A673 (cell line): ENCODE data around the gene TTYH1. TPM values are rescaled to one million over a fixed set of nuclear protein-coding genes. Genes with fewer than 3 reads are reported as not detected.

Source experiments
- BruUV-seq: library from RNA; stranded (reverse); fragments of 400-500 nt; replicated peaks from 2 replicates; lab custom pipeline; 2021; lab: Mats Ljungman, UMichigan
- CTCF ChIA-PET: fragments of 300-600 bp; sonication (Branson Sonifier 250); formaldehyde crosslinking; loops from one replicate; lab custom pipeline; 2022; ENCODE audit warnings: antibody characterized with exemption; lab: Charles Lee
- POLR2A ChIA-PET: fragments of 300-600 bp; sonication (Branson Sonifier 250); formaldehyde crosslinking; loops from one replicate; lab custom pipeline; 2022; ENCODE audit warnings: antibody characterized with exemption; ENCODE audit not compliant: low non-redundant PET; lab: Charles Lee
- DNase-seq: peaks from one replicate; pipeline ENCODE4 v3.0.0-alpha.2; 2015; ENCODE audit warnings: low spot score
- H3K27ac ChIP-seq: fragments of 200-600 bp; sonication (generic); 2 replicates; pipeline ENCODE4 v1.5.1; 2016; ENCODE audit warnings: mixed run types, low read depth, mild to moderate bottlenecking, mixed read lengths, antibody characterized with exemption, low read length; ENCODE audit not compliant: poor library complexity, severe bottlenecking
- H3K27me3 ChIP-seq: fragments of 200-600 bp; sonication (generic); replicated peaks from 2 replicates; pipeline ENCODE4 v1.6.1; 2017; ENCODE audit warnings: mixed run types, low read depth, mild to moderate bottlenecking, mixed read lengths, antibody characterized with exemption, low read length; ENCODE audit not compliant: insufficient read depth, poor library complexity
- H3K36me3 ChIP-seq: fragments of 200-600 bp; sonication (generic); 2 replicates; pipeline ENCODE4 v1.6.1; 2016; ENCODE audit warnings: mixed run types, mild to moderate bottlenecking, mixed read lengths, antibody characterized with exemption, low read length; ENCODE audit not compliant: insufficient read depth, poor library complexity, severe bottlenecking
- H3K4me1 ChIP-seq: fragments of 200-600 bp; sonication (generic); 2 replicates; pipeline ENCODE4 v1.6.1; 2017; ENCODE audit warnings: mixed run types, mild to moderate bottlenecking, mixed read lengths, antibody characterized with exemption, low read length; ENCODE audit not compliant: insufficient read depth, poor library complexity, severe bottlenecking
- H3K4me3 ChIP-seq: fragments of 200-600 bp; sonication (generic); 2 replicates; pipeline ENCODE4 v1.5.1; 2016; ENCODE audit warnings: low read depth, mixed run types, mild to moderate bottlenecking, mixed read lengths, low read length; ENCODE audit not compliant: poor library complexity, severe bottlenecking
- H3K9me3 ChIP-seq: fragments of 200-600 bp; sonication (generic); 2 replicates; pipeline ENCODE4 v1.6.1; 2016; ENCODE audit warnings: mixed run types, low read depth, mild to moderate bottlenecking, mixed read lengths, antibody characterized with exemption, low read length; ENCODE audit not compliant: poor library complexity, severe bottlenecking
- EZH2 ChIP-seq: fragments of 200-600 bp; sonication (generic); IDR thresholded peaks from 2 replicates; pipeline ENCODE4 v1.6.1; 2017; ENCODE audit warnings: borderline replicate concordance, low read depth, mild to moderate bottlenecking, mixed read lengths, antibody characterized with exemption, low read length; ENCODE audit not compliant: poor library complexity, severe bottlenecking
- intact Hi-C: fragments of 100-400 bp; cut with micrococcal nuclease; formaldehyde crosslinking; loops from one replicate; pipeline ENCODE4 v1.10.0; 2022; ENCODE audit not compliant: unreplicated experiment
- total RNA-seq: library from RNA; stranded (reverse); gene quantifications from 2 replicates; pipeline ENCODE4 v1.2.3, GENCODE V29; 2021
- TF ChIP-seq, protein P1 (sequence below): fragments of 300-800, 200-600 bp; sonication (generic); conservative IDR thresholded peaks from 2 replicates; pipeline ENCODE4 v1.5.1; 2017; ENCODE audit warnings: low read depth, mild to moderate bottlenecking, antibody characterized with exemption, low read length, moderate library complexity, mixed read lengths

The TTYH1 gene
- total RNA-seq, 1 experiment from 2014 or later, result 3.0 TPM

DNA sequence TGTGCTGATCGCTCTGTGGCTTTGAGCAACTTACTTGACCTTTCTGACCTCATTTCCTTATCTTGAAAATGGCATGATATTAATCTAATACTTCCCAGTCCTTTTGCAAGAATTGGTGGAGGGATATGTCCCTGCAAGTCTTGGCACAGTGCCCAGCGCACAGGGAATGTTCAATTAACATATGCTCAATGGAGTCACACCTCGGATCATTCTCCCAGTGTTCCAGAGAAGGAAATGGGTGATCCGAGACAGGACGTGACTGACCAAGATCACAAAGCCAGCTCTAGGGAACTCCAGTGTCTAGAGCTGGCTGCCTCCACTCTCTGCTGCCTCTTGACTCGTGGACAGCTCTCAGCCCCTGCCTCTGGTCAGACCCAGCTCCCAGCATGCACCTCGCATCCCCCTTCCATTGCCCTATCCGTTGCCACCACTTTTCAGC, 54.3 kb downstream of the TTYH1 start:
- no peaks in the 10 kb centered on the region for H3K9me3 ChIP-seq
- intact Hi-C loops, result no loop called here
- no peak overlapping the region for H3K4me3 ChIP-seq
- ChIA-PET POLR2A (interaction anchor here (0.7 kb wide), 1 partner anchor 16 kb away, joined by 14 read pairs; no protein-coding TSS in a partner anchor), CTCF (no interaction called here)
- DNase-seq, result peak; percentile 55
- peaks cover 3% of the 10 kb centered on the region for H3K36me3 ChIP-seq
- BruUV-seq, result no TSS peak
- H3K27me3 ChIP-seq, result no peaks in the 10 kb centered on the region
- H3K27ac ChIP-seq, result peak overlapping the region; percentile 85
- H3K4me1 ChIP-seq, result peaks cover 40% of the 10 kb centered on the region
- no peak for TF ChIP-seq EZH2
- TF ChIP-seq, protein P1, sequence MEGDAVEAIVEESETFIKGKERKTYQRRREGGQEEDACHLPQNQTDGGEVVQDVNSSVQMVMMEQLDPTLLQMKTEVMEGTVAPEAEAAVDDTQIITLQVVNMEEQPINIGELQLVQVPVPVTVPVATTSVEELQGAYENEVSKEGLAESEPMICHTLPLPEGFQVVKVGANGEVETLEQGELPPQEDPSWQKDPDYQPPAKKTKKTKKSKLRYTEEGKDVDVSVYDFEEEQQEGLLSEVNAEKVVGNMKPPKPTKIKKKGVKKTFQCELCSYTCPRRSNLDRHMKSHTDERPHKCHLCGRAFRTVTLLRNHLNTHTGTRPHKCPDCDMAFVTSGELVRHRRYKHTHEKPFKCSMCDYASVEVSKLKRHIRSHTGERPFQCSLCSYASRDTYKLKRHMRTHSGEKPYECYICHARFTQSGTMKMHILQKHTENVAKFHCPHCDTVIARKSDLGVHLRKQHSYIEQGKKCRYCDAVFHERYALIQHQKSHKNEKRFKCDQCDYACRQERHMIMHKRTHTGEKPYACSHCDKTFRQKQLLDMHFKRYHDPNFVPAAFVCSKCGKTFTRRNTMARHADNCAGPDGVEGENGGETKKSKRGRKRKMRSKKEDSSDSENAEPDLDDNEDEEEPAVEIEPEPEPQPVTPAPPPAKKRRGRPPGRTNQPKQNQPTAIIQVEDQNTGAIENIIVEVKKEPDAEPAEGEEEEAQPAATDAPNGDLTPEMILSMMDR, result no peak

DNA sequence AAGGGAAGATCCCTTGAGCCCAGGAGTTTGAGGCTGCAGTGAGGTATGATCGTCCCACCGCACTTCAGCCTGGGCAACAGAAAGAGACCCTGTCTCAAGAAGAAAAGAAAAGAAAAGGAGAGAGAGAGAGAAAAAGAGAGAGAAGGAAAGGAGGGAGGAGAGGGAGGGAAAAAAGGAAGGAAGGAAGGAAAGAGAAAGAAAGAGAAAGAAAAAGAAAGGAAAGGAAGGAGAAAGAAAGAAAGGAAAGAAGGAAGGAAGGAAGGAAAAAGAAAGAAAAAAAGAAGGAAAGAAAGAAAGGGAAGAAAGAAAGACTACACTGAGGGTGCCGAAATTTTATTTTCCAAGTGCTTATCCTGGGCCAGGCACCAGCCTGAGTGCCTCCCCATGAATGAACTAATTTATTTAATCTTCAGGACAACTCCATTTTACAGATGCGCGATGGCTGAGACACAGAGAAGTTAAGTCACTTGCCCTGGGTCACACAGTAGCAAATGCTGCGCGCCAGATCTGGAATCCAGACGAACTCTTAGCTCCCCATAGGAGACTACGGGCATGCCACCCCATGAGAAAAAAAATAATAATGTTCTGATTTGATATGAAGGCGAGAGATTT, 55.1 kb downstream of the TTYH1 start:
- DNase-seq, result no peak
- Histone ChIP-seq H3K36me3 (no peaks in the 10 kb centered on the region), H3K4me3 (peak overlapping the region; percentile 69), H3K4me1 (peaks cover 36% of the 10 kb centered on the region), H3K27ac (peak overlapping the region; percentile 85), H3K27me3 (no peaks in the 10 kb centered on the region), H3K9me3 (no peaks in the 10 kb centered on the region)
- TSS peak; percentile 37 for BruUV-seq
- CTCF ChIA-PET, result no interaction called here
- intact Hi-C loops, result no loop called here
- POLR2A ChIA-PET, result no interaction called here
- no peak for TF ChIP-seq EZH2
- TF ChIP-seq, protein P1, result no peak

DNA sequence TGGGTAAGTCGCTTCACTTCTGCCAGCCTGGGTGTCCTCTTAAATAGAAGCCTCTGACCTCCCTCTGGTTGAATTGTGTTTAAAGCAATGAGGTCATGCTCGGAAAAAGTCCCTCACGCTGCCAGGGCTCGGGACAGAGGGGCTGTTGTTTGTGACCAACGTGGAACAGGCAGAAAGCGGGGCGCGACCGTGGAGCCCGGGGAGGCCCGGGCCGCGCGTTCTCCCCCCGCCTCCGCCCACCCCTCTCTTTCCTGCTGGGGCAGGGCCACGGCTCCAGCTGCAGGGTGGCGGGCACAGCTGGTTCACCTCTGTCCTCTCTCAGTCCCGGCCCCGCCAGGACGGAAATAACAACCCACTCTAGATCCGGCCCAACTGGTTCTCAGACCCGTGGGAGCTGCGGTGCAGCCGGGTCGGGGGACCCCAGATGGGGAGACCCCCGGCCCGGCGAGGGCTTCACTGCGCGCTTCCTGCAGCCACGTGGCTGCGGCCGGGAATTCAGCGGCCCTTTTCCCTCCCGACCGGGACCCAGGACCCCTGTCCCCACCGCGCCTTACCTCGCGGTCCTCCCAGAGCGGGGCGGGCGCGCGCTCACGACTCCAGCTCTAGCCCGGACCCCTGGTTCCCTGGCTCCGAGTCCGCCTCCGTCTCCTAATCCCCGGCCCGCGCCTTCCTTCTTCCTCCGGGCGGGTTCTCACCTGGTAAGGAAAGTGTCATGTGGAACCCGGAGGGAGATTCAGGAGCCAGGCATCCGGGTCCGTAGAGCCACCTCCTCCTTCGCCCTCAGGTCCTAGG, 55.9 kb downstream of the TTYH1 start:
- peaks cover 36% of the 10 kb centered on the region for H3K4me1 ChIP-seq
- CTCF ChIA-PET, result no interaction called here
- BruUV-seq, result no TSS peak
- no peaks in the 10 kb centered on the region for H3K36me3 ChIP-seq
- peak; percentile 42 for DNase-seq
- no peaks in the 10 kb centered on the region for H3K27me3 ChIP-seq
- intact Hi-C loops, result no loop called here
- H3K9me3 ChIP-seq, result no peaks in the 10 kb centered on the region
- peak overlapping the region; percentile 69 for H3K4me3 ChIP-seq
- no peak for TF ChIP-seq EZH2
- TF ChIP-seq, protein P1, result no peak
- POLR2A ChIA-PET, result no interaction called here
- peak overlapping the region; percentile 85 for H3K27ac ChIP-seq
